NCI-H1092 (cell line): Measurements from ENCODE around the gene UAP1L1.
"Not testable (repeated sequence)": the region's sequence is repeated elsewhere in the genome, so short reads cannot be mapped to it uniquely, and the experiment has no call there.

Experiments used
- DNase-seq: peaks from one replicate; lab custom pipeline; 2025; lab: John Stamatoyannopoulos, UW

UAP1L1 gene

GRCh38 chr9:137114613-137115393 is 37.5 kb downstream of the UAP1L1 start, which contains the start of gene DPP7:
Gene DPP7 (minus strand): TSS chr9:137114733. CDS start chr9:137114713, 20 bp downstream.
- DNase-seq = no peak

- no peak for DNase-seq
Measured at GRCh38 chr9:137115394-137116026, 38.2 kb downstream of the UAP1L1 start.

GRCh38 chr9:137116027-137116507 is 38.8 kb downstream of the UAP1L1 start:
- no peak for DNase-seq

- DNase-seq = no peak
Measured at GRCh38 chr9:137116728-137117127, 39.4 kb downstream of the UAP1L1 start.

- no peak for DNase-seq
Measured at GRCh38 chr9:137117269-137117731, 40.0 kb downstream of the UAP1L1 start.

GRCh38 chr9:137118092-137118603 is 40.8 kb downstream of the UAP1L1 start:
- not testable (repeated sequence) for DNase-seq

GRCh38 chr9:137121927-137122795 is 44.8 kb downstream of the UAP1L1 start:
- not testable (repeated sequence) for DNase-seq

GRCh38 chr9:137122796-137123467 is 45.6 kb downstream of the UAP1L1 start:
- not testable (repeated sequence) for DNase-seq

GRCh38 chr9:137123468-137123837 is 46.1 kb downstream of the UAP1L1 start:
- DNase-seq = no peak

GRCh38 chr9:137123952-137124462 is 46.7 kb downstream of the UAP1L1 start:
- DNase-seq = not testable (repeated sequence)

- DNase-seq = no peak
Measured at GRCh38 chr9:137126786-137127185, 49.5 kb downstream of the UAP1L1 start.

GRCh38 chr9:137127301-137128157 is 50.2 kb downstream of the UAP1L1 start:
- no peak for DNase-seq

GRCh38 chr9:137128158-137128861 is 51.0 kb downstream of the UAP1L1 start:
- DNase-seq = no peak

- DNase-seq = no peak
Measured at GRCh38 chr9:137128862-137129455, 51.6 kb downstream of the UAP1L1 start.

- peak; percentile 90 for DNase-seq
Measured at GRCh38 chr9:137129456-137130175, 52.3 kb downstream of the UAP1L1 start.

GRCh38 chr9:137130176-137130755 is 52.9 kb downstream of the UAP1L1 start:
- DNase-seq = no peak
